H9 (cell line): Measurements from ENCODE around the gene LRRC8C. TPM values are rescaled to one million over a fixed set of nuclear protein-coding genes. Genes with fewer than 3 reads are reported as not detected.

Experiments
- DNase-seq: peaks from one replicate; pipeline ENCODE4 v3.0.0-alpha.2; 2017
- H2AFZ ChIP-seq: one replicate; pipeline ENCODE4 v1.6.1; 2013; ENCODE audit warnings: mild to moderate bottlenecking, low read length, control low read depth, moderate library complexity
- H2AK5ac ChIP-seq: 2 replicates; pipeline ENCODE4 v1.6.1; 2013; ENCODE audit warnings: low read length, control low read depth, mixed read lengths; ENCODE audit not compliant: insufficient read length
- H2BK120ac ChIP-seq: one replicate; pipeline ENCODE4 v1.6.1; 2013; ENCODE audit warnings: low read depth, mild to moderate bottlenecking, low read length, control low read depth, inconsistent platforms; ENCODE audit not compliant: poor library complexity, severe bottlenecking
- H2BK12ac ChIP-seq: 2 replicates; pipeline ENCODE4 v1.6.1; 2013; ENCODE audit warnings: low read length, control low read depth, mixed read lengths, low read depth; ENCODE audit not compliant: insufficient read length
- H2BK15ac ChIP-seq: 2 replicates; pipeline ENCODE4 v1.6.1; 2013; ENCODE audit warnings: low read depth, low read length, control low read depth
- H2BK20ac ChIP-seq: one replicate; pipeline ENCODE4 v1.6.1; 2013; ENCODE audit warnings: low read depth, mild to moderate bottlenecking, low read length, control low read depth, inconsistent platforms; ENCODE audit not compliant: poor library complexity, severe bottlenecking
- H2BK5ac ChIP-seq: 2 replicates; pipeline ENCODE4 v1.6.1; 2013; ENCODE audit warnings: low read length, control low read depth, mixed read lengths; ENCODE audit not compliant: insufficient read length
- H3K14ac ChIP-seq: 2 replicates; pipeline ENCODE4 v1.6.1; 2013; ENCODE audit warnings: low read length, control low read depth; ENCODE audit not compliant: insufficient read depth
- H3K18ac ChIP-seq: 2 replicates; pipeline ENCODE4 v1.6.1; 2013; ENCODE audit warnings: low read depth, mild to moderate bottlenecking, mixed read lengths, low read length, control low read depth; ENCODE audit not compliant: insufficient read length
- H3K23ac ChIP-seq: 2 replicates; pipeline ENCODE4 v1.6.1; 2013; ENCODE audit warnings: low read length, control low read depth, mixed read lengths, low read depth; ENCODE audit not compliant: insufficient read length
- H3K23me2 ChIP-seq: 2 replicates; pipeline ENCODE4 v1.6.1; 2013; ENCODE audit warnings: low read depth, mild to moderate bottlenecking, mixed read lengths, low read length, control low read depth; ENCODE audit not compliant: insufficient read length, poor library complexity, severe bottlenecking
- H3K27ac ChIP-seq: 2 replicates; pipeline ENCODE4 v1.5.1; 2013; ENCODE audit warnings: low read length, control low read depth, mixed read lengths, low read depth; ENCODE audit not compliant: insufficient read length
- H3K27me3 ChIP-seq: 2 replicates; pipeline ENCODE4 v1.6.1; 2013; ENCODE audit warnings: low read length, control low read depth, inconsistent platforms; ENCODE audit not compliant: insufficient read depth
- H3K4ac ChIP-seq: 2 replicates; pipeline ENCODE4 v1.6.1; 2013; ENCODE audit warnings: low read depth, mild to moderate bottlenecking, control low read depth, inconsistent platforms, low read length, moderate library complexity
- H3K4me1 ChIP-seq: 2 replicates; pipeline ENCODE4 v1.6.1; 2013; ENCODE audit warnings: low read length, control low read depth, inconsistent platforms; ENCODE audit not compliant: insufficient read depth
- H3K4me2 ChIP-seq: 2 replicates; pipeline ENCODE4 v1.6.1; 2013; ENCODE audit warnings: low read length, control low read depth, mixed read lengths; ENCODE audit not compliant: insufficient read length, insufficient read depth
- H3K56ac ChIP-seq: 2 replicates; pipeline ENCODE4 v1.6.1; 2013; ENCODE audit warnings: low read depth, mild to moderate bottlenecking, mixed read lengths, low read length, control low read depth; ENCODE audit not compliant: insufficient read length
- H3K79me1 ChIP-seq: 2 replicates; pipeline ENCODE4 v1.6.1; 2013; ENCODE audit warnings: low read depth, mild to moderate bottlenecking, moderate library complexity, low read length, control low read depth, inconsistent platforms; ENCODE audit not compliant: insufficient read depth, poor library complexity, severe bottlenecking
- H3K79me2 ChIP-seq: 2 replicates; pipeline ENCODE4 v1.6.1; 2013; ENCODE audit warnings: low read length, control low read depth, inconsistent platforms; ENCODE audit not compliant: insufficient read depth
- H3K9ac ChIP-seq: 2 replicates; pipeline ENCODE4 v1.6.1; 2013; ENCODE audit warnings: low read length, control low read depth, mixed read lengths; ENCODE audit not compliant: insufficient read length; ENCODE audit errors: extremely low read depth
- H3K9me3 ChIP-seq: one replicate; pipeline ENCODE4 v1.6.1; 2013; ENCODE audit warnings: low read depth, low read length, inconsistent platforms; ENCODE audit not compliant: control insufficient read depth
- H3T11ph ChIP-seq: one replicate; pipeline ENCODE4 v1.6.1; 2013; ENCODE audit warnings: mild to moderate bottlenecking, low read length, control low read depth, inconsistent platforms
- H4K20me1 ChIP-seq: one replicate; pipeline ENCODE4 v1.6.1; 2013; ENCODE audit not compliant: control insufficient read depth, insufficient read length, insufficient read depth
- H4K5ac ChIP-seq: 2 replicates; pipeline ENCODE4 v1.6.1; 2013; ENCODE audit warnings: low read depth, mild to moderate bottlenecking, mixed read lengths, low read length, control low read depth; ENCODE audit not compliant: insufficient read length
- H4K8ac ChIP-seq: replicated peaks from 2 replicates; pipeline ENCODE4 v1.6.1; 2013; ENCODE audit warnings: low read length, control low read depth, mixed read lengths, low read depth; ENCODE audit not compliant: insufficient read length
- H4K91ac ChIP-seq: 2 replicates; pipeline ENCODE4 v1.6.1; 2013; ENCODE audit warnings: low read depth, mild to moderate bottlenecking, moderate library complexity, mixed read lengths, low read length, control low read depth; ENCODE audit not compliant: insufficient read length
- H3K27ac Mint-ChIP-seq, 3 experiments: 2 replicates in 2 of 3; 3 replicates in 1 of 3; pipeline ENCODE4 v1.8.0; 2020 to 2021; ENCODE audit warnings: mixed read lengths in 3 of 3, mild to moderate bottlenecking in 1 of 3, moderate library complexity in 1 of 3
- H3K27me3 Mint-ChIP-seq: 2 replicates; pipeline ENCODE4 v1.8.0; 2021; ENCODE audit warnings: low read depth, mild to moderate bottlenecking, moderate library complexity, mixed read lengths
- H3K36me3 Mint-ChIP-seq, 3 experiments: 2 replicates in 2 of 3; 3 replicates in 1 of 3; pipeline ENCODE4 v1.8.0; 2020 to 2021; ENCODE audit warnings: low read depth in 3 of 3, mixed read lengths in 3 of 3; ENCODE audit not compliant: insufficient read depth in 1 of 3
- H3K4me1 Mint-ChIP-seq, 2 experiments: 2 replicates each; pipeline ENCODE4 v1.8.0; 2020; ENCODE audit warnings: mixed read lengths in 2 of 2
- H3K4me3 Mint-ChIP-seq, 2 experiments: 2 replicates in 1 of 2; 3 replicates in 1 of 2; pipeline ENCODE4 v1.8.0; 2020 to 2021; ENCODE audit warnings: mild to moderate bottlenecking in 2 of 2, mixed read lengths in 2 of 2, moderate library complexity in 1 of 2
- H3K9me3 Mint-ChIP-seq, 2 experiments: 2 replicates in 1 of 2; 3 replicates in 1 of 2; pipeline ENCODE4 v1.8.0; 2020; ENCODE audit warnings: mild to moderate bottlenecking in 2 of 2, mixed read lengths in 2 of 2, moderate library complexity in 1 of 2
- CTCF ChIP-seq: fragments of 200-600 bp; sonication (generic); conservative IDR thresholded peaks from 3 replicates; pipeline ENCODE4 v1.8.0; 2021; ENCODE audit warnings: antibody characterized with exemption, mild to moderate bottlenecking
- WGBS: extraction: QIAGEN DNeasy Blood & Tissue Kit; methylation state at CpG from one replicate; pipeline ENCODE4 v1.1.7; 2013; ENCODE audit warnings: missing lambda C conversion rate, low lambda C conversion rate, mixed read lengths; ENCODE audit not compliant: insufficient read length; ENCODE audit errors: extremely low coverage; 5-methylcytosine and 5-hydroxymethylcytosine counted together
- total RNA-seq: library from RNA; stranded (reverse); gene quantifications from 2 replicates; pipeline ENCODE4 v1.2.1, GENCODE V29; 2021

Gene LRRC8C
- total RNA-seq, 1 experiment from 2014 or later, result 1.9 TPM

- peaks cover 0 to 5% of the 10 kb centered on the region in 2 experiments; a peak in 2 of 5 replicates for H3K9me3 Mint-ChIP-seq
- Histone ChIP-seq H2BK5ac (no peak overlapping the region), H2AK5ac (no peak overlapping the region), H3K79me1 (no peaks in the 10 kb centered on the region), H2BK120ac (no peak overlapping the region), H3K4me1 (no peaks in the 10 kb centered on the region), H3K23ac (no peak overlapping the region), H3K79me2 (no peaks in the 10 kb centered on the region), H3K56ac (no peak overlapping the region), H3K27ac (no peak overlapping the region), H4K5ac (no peak overlapping the region), H3K4me2 (no peak overlapping the region), H3K27me3 (no peaks in the 10 kb centered on the region), H3K18ac (no peak overlapping the region), H2BK15ac (no peak overlapping the region), H3K9me3 (no peaks in the 10 kb centered on the region), H2AFZ (no peak overlapping the region), H3K23me2 (no peaks in the 10 kb centered on the region), H4K8ac (no peak overlapping the region), H3K14ac (no peak overlapping the region), H3K9ac (no peak overlapping the region), H4K20me1 (no peaks in the 10 kb centered on the region), H3K4ac (no peak overlapping the region), H2BK12ac (no peak overlapping the region), H3T11ph (no peak overlapping the region), H4K91ac (no peak overlapping the region), H2BK20ac (no peak overlapping the region)
- no peak for TF ChIP-seq CTCF
- H3K4me1 Mint-ChIP-seq, result peaks cover 6 to 7% of the 10 kb centered on the region in 2 experiments; a peak in 3 of 4 replicates
- H3K4me3 Mint-ChIP-seq, result no peak overlapping the region
- no peak for DNase-seq
- no peaks in the 10 kb centered on the region for H3K27me3 Mint-ChIP-seq
- WGBS, result no CpG with 5 or more reads among the region's 1 CpG
- no peaks in the 10 kb centered on the region for H3K36me3 Mint-ChIP-seq
- H3K27ac Mint-ChIP-seq, result no peak overlapping the region
These were observed 13.3 kb downstream of the LRRC8C start for GRCh38 chr1:89646259-89646658.
